Activated CD4-positive, CD25-positive, alpha-beta regulatory T cell treated with anti-CD3 and anti-CD28 coated beads, Interleukin-2, amount 50 U/mL, for 72 hours (primary cell): Measurements from ENCODE around the gene SAP30L.
A peak's percentile ranks its signal among the peaks of the same experiment; 100 is the strongest.

Experiments used
- DNase-seq: peaks from one replicate; pipeline ENCODE4 v3.0.0; 2021

Gene SAP30L

DNA sequence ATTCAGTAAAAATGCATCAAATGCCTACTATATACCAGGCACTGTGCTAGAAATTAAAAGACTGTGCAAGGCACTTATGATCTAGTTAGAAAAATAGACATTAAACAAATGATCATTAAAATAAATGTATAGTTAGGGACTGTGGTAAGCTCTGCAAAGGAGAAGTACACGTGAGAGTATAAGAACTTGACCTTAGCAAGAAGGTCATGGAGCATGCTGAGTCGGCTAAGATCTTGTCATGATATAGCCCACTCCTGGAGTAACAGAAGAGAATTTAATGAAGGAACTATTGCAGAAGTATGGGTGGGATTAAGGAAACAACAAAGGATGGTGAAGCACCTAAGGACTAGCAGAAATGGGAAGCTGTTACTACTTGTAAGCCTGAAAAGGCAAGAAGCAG, 23.5 kb upstream of the SAP30L start:
- no peak for DNase-seq

DNA sequence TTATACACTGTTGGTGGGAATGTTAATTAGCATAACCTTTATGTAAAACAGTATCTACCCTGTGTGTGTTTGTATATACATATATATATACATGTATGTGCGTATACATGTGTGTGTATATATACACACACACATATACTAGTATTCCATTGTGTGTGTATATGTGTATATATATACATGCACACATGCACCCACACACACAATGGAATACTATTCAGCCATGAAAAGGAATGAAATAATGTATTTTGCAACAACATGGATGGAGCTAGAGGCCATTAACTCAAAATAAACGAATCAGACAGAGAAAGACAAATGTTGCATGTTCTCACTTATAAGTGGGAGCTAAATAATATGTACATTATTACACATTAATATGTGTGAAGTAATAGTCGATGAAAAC, 17.6 kb upstream of the SAP30L start:
- no peak for DNase-seq

DNA sequence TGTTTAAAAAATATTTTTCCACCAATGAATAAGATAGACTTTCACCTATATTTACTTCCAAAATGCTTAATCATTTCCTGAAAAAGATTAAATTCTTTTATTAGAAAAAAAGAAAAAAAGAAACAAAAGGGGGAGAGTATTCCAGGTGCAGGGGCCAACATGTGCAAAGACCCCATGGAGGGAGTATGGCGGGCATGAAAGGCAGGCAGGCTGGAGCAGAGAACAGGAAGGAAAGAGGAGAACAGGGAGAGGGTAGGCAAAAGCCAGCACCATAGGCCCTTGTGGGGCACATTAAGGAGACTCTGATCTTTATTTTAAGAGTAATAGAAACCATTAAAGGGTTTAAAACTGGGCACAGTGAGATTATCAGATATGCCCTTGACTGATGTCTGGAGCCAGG, 16.5 kb upstream of the SAP30L start:
- no peak for DNase-seq

DNA sequence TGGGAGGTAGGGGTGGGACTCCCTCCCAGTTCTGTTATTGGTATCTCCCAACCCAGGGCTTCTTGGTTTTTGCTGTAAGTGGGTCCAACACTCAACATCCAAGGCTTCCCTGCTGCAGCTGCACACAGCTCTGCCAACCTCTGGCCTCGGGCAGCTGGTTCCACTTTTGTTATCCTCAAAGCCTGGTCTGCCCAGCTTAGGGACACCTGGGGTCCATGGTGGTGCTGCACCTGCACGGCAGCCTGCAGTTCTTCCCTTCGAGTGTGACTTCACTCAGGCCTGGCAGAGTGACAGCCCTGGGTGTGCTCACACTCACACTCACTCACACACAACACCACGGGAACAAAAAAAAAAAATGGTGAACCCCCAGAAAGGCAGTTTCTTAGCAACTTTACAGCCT, 15.3 kb upstream of the SAP30L start:
- DNase-seq, result no peak

DNA sequence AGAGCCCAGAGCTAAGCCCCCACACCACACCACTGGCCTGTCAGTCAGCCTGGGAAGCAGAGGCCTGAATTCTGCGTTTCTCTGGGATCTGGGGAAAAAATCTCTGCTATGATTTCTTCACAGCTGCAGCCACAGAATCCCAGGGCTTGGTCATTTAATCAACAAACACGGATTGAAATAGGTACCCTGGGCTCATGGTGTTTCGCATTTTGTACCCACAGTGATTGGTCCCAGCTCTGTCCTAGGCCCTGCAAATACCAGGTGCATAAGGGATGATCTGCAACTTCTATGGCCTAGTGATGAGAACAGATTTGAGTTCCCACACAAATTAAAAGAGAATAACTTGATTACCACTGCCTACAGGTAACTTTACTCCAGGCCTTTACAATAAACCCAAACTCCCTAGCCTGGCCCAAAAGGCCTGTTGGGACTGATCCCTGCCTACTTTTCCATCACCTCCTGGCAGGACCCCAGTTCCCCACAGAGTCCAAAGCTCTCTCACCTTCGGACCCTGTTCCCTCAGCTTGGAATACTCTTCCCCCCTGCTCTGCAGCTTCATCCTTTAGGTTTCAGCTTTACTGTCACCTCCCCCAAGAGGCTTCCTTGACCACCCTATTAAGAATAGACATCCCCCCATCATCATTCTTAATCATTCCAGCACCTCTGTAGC, 14.7 kb upstream of the SAP30L start:
- no peak for DNase-seq

DNA sequence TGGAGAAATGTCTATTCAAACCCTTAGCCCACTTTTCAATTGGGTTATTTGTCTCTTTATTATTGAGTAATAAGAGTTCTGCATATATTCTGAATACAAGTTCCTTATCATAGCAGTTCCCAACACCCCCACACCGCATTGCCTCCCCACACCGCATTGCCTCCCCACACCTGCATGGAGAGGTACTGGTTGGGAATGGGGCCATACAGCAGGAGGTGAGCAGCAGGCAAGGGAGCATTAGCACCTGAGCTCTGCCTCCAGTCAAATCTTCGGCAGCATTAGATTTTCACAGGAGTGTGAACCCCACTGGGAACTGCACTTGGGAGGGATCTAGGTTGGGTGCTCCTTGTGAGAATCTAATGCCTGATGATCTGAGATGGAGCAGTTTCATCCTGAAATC, 10.6 kb upstream of the SAP30L start:
- DNase-seq, result no peak

DNA sequence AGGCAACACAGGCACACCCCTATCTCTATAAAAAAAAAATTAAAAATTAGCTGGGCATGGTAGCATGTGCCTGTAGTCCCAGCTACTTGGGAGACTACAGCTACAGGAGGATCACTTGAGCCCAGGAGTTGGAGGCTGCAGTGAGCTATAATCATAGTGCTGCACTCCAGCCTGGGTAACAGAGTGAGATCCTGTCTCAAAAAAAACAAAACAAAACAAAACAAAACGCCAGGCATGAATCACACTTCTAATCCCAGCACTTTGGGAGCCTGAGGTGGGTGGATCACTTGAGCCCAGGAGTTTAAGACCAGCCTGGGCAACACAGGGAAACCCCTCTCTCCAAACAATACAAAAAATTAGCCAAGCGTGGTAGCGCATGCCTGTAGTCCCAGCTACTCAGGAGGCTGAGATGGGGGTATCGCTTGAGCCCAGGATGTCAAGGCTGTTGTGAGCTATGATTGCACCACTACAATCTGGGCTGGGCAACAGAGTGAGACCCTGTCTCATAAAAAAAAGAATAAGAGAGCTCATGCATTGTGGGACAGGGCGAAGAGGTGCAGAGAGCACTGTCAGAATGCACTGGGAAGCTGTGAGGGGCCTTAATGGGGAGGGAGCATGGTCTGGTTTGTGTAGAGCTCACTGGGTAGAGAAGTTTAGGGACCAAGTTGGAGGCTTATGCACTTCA, 8.4 kb upstream of the SAP30L start:
- no peak for DNase-seq

DNA sequence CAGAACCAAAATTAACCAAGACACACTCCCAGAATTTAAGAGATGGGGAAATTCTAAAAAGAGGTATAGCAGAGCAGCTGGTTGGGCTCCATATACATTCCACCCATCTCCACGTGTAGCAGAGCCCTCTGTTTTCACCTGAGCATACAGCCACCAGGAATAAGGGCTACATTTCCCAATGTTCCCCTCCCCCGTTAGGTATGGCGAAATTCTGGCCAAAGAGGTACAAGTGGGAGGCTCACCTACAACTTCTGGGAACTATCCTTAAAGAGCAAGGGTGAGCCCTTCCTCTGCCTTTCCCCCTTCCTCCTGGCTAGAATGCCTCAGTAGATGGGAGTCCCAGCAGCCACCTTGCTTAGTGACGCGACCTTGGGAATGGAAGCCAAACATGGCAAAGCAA, 5.3 kb upstream of the SAP30L start:
- DNase-seq, result no peak

DNA sequence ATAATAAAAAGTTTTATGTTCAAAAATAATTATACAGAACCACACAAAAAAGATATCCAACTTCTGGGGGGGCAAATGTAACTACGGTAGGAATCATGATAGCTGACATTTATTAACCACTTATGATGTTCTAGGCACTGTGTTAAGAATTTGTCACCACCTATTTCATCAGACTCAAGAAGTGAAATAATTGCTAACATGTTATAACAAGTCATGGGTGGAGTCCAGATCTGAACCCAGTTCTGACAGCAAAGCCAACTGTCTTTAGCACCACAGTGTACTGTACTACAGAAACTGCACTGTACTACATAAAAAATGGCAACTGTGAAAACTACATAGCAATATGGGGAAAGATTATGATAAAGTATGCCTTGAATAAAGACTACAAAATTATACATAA, 3.0 kb upstream of the SAP30L start:
- no peak for DNase-seq

DNA sequence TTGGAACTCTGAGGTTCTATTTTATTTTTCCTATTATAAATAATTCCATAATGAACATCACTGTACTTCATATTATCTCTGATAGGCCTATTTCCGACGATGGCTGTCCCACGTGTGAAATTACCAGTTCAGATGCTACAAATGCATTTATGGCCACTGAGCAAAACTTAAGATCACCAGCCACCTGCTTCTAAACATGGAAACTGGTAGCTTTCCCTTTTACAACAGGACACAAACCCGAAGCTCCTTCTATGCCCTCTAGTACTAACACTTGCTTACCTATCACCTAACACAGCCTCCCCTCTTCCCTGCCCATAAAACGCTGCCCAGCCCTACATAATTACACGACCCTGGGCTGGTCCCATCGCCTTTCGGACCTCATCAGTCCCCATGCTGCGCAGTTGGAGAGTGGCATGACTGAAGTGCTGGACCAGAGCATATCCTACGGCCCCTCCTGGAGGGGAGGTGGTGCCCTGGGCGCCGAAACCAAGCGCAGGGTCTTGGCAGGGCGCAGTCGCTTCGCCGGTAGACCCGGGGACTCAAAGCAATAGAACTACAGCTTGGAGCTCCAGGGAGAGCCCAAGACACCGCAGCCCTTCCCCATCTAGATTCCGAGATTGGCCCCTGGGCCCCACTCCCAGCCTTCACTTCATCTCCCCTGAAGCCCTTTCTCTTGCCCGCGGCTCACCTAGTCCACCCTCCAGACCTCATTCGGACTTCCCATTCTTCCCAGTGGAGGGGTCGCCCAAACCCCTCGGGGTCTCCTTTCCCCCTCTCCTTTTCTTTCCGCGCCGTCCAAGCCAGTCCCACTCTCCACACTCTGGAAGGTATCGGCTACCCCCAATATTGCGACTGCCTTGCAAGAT, 1.0 kb upstream of the SAP30L start:
- peak; percentile 39 for DNase-seq

DNA sequence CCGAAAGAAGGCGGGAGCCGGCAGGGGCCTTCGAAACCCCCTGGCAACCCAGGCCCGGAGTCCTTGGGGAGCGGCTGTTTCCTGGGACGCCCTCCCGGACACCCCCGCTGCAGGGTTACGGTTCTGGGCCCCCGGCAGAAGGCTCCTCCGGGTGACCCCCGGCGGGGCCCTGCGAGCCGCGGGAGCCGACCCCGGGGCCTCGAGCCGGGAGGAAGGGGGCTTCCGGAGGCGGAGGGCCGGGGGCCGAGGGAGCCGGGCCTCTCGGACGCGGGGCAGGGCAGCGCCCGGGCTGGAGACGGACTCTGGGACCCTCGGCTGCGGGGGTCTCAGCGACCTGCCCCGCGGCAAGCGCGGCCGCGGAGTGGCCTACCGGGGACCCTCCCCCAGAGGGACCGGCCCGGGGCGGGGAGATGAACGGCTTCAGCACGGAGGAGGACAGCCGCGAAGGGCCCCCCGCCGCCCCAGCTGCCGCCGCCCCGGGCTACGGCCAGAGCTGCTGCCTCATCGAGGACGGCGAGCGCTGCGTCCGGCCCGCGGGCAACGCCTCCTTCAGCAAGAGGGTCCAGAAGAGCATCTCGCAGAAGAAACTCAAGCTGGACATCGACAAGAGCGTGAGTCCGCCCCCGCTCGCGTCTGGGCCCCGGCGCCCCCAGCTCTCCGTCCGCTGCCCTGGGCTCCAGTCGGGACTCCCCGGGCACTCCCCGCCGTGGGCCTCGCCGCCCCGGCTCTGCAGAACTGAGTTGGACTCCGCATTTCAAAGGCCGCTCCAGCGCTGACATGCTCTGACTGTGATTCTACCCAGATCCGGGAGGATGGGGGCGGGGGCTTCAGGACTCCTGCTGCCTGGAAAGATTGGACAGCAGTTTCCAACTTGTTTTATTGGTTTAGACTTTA, 645 bp downstream of the SAP30L start:
- DNase-seq, result peak; percentile 47

DNA sequence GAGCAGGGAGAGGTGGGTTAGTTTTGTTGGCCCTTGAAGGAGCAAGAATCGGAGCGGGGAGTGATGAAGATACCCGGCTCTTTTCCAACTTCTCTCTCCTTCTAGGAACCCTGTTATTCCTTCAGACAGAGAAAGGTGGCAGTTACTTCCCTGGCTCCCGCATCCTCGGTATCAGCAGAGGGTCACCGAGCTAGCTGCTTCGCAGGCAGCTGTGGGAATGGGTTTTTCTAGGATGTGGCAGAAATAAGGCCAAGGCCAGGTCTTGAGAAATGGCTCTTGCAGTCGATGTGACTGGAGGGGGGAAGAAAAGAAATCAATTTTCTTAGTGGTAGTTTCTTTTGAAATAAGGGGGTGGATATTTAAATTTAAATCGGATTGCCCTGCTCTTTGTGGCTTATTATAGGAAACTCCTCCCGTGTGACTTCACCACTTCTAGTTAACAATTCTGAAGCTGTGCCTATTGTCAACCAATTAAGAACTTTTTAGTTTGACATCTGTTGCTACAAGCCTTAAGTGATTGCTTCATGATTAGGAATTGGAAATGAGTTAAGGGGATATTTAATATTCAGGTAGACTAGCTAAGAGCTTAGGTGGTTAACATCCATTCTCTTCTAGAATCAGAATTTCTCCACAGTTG, 1.4 kb downstream of the SAP30L start:
- DNase-seq, result no peak

DNA sequence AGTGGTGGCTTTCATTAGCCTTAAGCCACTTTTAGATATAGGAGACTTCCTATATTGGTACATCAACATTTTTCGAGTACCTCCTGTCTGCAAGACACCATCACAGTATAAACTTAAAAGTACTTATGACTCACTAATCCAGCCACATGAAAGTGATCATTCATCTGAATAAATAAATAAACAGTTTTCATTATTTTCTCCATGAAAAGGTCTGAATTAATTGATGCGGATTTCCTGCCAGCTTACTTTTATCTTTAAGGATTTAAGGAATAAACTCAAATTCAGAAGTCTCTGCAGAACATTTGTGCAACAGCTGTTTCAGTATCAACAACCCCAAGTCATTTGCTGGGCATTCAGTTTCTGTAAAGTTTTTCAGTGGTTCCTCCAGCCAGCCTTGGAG, 4.0 kb downstream of the SAP30L start:
- DNase-seq, result no peak

DNA sequence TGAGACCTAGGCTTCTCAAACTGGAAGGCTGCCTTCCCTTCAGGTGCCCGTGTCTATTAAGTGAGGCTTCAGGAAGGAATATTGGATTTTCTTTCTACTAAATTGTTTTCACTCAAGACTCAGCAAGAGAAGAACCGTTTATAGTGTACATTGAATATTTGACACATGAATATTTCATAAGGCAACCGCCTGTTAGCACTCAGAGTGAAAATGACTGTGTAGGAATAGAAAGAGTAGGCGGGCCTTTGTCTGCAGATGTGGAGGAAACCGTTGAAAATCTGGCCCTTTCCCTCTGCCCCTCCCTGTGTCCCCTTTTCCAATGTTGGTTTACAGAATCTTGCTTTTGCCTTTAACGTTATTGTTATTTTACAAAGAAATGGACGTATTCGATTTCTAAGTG, 6.2 kb downstream of the SAP30L start:
- DNase-seq, result no peak

DNA sequence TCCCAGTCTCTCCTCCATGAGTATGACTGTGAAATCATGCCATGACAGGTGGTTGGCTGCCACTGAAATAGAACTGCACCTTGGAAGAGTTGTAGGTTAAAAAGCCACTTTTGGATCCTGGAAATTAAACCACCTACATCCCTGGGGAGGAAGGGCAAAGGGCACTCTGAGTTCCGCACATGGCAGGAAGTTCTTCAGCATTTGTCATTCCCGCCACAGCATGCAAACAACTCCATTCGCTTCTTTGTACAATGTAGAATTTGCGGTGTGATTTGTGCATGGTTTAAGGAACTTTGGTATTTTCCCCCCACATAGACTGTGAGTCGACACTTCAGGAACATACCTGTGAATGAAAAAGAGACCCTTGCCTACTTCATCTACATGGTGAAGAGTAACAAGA, 9.8 kb downstream of the SAP30L start:
- no peak for DNase-seq

DNA sequence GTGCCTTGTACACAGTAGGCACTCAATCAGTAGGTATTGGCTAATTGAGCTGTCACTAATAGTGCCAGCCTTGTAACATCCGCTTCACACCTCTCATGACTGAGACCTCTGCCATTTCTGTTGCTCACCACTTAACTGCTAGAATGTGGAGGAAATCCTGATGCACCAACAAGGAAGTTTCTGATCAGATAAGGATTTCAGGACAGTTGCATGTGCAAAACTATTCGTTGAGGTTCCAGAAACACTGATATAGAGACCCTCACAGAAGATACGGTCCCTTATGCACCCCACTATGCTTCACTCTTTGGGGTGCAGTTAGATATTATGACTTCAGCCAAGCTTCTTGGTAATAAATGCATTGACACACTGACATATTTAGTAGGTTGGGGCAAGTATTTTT, 10.7 kb downstream of the SAP30L start:
- DNase-seq, result no peak

DNA sequence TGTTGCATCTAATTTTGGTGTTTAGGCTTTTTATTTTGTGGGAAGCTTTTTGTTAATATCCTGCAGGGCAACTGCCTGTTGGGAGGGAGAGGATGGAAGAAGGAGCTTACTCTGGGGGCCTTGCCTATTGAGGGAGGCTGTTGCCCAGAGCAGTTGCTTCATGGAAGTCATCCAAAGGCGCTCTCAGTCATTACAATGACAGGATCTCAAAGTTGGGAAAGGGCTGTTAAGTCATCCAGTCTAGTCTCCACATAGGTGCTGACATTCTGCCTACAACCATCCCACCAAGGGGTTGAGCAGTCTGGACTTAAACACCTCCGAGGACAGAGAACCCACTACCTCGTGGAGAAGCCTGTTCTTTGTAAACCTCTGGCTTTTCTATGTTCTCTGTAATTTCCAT, 13.2 kb downstream of the SAP30L start:
- no peak for DNase-seq

DNA sequence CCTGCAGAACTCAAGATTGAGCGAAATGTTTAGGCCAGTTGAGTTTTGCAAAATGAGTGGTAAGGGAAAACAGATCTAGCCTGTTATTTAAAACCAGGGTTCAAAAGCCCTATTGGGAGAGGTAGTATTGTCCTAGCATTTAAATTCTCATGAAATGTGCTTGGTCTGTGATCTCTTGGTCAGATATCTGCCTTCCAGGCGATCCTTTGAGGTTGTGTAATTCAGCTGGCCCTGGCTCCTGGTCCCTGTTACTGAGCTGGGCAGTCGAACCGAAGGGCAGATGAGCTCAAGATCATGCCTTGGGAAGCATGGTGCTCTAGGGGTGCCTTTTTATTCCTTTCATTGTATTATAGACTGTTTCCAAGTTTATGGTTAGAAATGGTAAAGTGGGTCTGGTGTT, 14.4 kb downstream of the SAP30L start:
- no peak for DNase-seq

DNA sequence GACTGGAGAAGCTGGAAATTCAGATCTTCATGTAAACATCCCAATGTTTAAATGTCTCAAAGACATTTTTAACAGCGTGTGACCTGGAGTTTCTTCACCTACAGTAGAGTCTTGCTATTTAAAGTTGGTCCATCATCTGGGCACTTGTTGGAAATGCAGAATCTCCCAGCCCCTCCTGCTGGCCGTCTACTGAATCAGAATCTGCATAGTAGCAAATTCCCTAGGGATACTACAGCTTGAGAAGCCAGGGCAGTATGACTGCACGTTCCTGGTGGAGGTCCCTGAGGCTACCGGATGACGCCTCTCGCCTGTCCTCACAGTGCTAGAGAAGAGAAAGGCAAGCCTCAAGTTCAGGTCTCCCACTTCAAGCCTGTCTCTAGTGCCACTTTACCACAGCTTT, 15.7 kb downstream of the SAP30L start:
- no peak for DNase-seq

DNA sequence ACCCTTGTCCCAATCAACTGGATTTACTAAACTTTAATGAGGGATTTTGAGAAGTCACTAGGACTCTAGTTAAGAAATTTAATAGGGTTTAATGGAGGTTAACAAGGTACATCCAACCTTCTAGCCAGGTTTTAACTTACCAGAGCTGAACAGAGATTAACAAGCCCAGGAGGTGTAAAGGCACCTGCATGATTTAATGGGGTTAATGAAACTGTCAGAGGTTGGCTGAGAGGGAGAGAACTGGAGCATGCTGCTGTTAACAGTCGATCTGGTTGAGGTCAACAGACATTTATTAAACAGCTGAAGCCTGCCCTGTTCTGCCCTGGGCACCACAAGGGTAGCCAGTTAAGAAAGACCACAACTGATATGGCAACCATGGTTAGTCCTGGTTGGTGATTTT, 18.6 kb downstream of the SAP30L start:
- DNase-seq, result no peak

DNA sequence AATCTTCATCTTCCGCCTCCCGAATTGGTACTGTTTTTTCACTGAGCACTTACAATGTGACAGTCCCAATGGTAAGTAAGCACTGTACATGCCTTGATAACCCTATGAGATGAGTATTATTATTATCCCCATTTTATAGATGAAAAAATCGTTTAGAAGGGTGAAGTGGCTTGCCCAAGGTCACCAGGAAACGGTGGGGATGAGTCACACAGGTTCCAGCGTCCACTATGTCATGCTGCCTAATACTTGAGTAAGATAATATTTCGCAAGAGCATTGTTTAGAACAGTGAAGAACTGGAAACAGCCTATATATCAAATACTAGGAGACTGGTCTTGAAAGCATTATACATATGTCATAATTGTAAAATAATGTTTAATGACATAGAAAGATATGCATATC, 19.4 kb downstream of the SAP30L start:
- no peak for DNase-seq

DNA sequence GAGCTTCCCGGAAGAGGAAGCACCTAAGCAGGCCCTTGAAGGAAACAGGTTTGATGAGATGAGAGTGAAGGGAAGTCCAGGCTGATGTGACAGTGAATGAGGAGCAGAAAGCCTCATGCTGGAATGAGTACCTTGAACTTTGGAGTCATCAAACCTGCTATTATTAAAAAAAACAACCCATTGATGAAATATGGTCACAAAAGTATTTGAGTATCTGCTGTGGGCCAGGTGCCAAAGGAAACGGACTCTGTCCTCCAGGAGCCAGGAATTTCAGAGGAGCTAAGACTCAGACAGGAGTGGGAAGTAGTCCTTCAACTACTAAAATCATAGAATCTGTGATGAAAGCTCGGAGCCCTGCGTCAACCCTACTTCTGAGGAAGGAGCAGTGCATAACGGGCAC, 20.4 kb downstream of the SAP30L start:
- DNase-seq, result no peak

DNA sequence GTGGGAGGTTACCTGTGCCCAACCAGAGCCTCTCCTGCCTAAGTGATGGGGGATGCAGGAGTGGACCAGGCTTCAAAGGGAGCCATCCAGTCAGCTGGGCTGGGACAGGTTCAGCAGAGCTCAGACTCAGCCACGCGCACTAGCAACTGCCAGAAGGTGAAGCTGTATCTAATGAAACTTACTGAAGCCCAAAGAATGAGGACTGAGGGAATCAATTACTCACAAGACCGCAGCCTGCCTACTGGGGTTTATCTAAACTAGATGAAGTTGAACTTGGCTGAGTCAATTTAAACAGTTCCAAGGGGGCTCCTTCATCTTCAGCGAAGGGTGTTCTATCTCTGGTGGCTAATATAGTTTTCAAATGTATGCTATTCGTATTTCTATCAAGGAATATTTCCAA, 20.9 kb downstream of the SAP30L start:
- no peak for DNase-seq
